NCI-H187 treated with DMSO at 0.1 percent for 48 hours (cell line): Measurements from ENCODE around the gene RBMS2.
"Not testable (repeated sequence)": the region's sequence is repeated elsewhere in the genome, so short reads cannot be mapped to it uniquely, and the experiment has no call there.

Source experiments
- DNase-seq: peaks from one replicate; lab custom pipeline; 2025; lab: John Stamatoyannopoulos, UW

Gene RBMS2, protein sequence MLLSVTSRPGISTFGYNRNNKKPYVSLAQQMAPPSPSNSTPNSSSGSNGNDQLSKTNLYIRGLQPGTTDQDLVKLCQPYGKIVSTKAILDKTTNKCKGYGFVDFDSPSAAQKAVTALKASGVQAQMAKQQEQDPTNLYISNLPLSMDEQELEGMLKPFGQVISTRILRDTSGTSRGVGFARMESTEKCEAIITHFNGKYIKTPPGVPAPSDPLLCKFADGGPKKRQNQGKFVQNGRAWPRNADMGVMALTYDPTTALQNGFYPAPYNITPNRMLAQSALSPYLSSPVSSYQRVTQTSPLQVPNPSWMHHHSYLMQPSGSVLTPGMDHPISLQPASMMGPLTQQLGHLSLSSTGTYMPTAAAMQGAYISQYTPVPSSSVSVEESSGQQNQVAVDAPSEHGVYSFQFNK

GRCh38 chr12:56521590-56522371 is at the start of gene RBMS2:
RBMS2 (plus strand) TSS chr12:56521820; CDS start chr12:56522024, 204 bp downstream.
- DNase-seq: peak; percentile 50

DNA sequence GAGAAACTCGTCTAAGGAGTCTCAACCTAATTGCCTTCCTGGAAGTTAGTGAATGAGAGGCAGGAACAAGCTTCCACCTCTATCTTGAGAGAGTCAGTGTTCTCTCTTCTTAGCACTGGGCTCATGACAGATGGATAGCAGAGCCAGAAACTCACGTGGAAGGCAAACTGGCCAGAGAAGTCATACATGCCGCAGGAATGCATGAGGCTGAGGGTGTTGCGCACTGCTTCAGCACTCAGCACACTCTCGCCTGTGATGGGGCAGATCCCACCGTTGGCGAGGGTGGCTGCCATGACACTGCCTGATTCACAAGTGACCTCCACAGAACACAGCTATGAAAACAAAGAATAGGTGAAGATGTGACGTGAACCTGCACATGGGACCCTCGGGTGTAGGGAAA is 47.2 kb upstream of the RBMS2 start:
- DNase-seq: no peak

GRCh38 chr12:56476143-56476542 is 45.5 kb upstream of the RBMS2 start:
- no peak for DNase-seq

- DNase-seq: no peak
These were observed 44.6 kb upstream of the RBMS2 start for GRCh38 chr12:56476972-56477432.

GRCh38 chr12:56477521-56478225 is 43.9 kb upstream of the RBMS2 start:
- DNase-seq: no peak

- DNase-seq: no peak
These were observed 42.0 kb upstream of the RBMS2 start for GRCh38 chr12:56479625-56480024.

- no peak for DNase-seq
These were observed 37.1 kb upstream of the RBMS2 start for GRCh38 chr12:56484566-56484965.

GRCh38 chr12:56486694-56487093 is 34.9 kb upstream of the RBMS2 start:
- no peak for DNase-seq

GRCh38 chr12:56487448-56488040 is 34.1 kb upstream of the RBMS2 start:
- DNase-seq: no peak

GRCh38 chr12:56488041-56488955 is 33.3 kb upstream of the RBMS2 start, which contains the start of gene GLS2:
GLS2 (minus strand) TSS chr12:56488161; CDS start chr12:56488118, 43 bp downstream.
- peak; percentile 89 for DNase-seq

DNA sequence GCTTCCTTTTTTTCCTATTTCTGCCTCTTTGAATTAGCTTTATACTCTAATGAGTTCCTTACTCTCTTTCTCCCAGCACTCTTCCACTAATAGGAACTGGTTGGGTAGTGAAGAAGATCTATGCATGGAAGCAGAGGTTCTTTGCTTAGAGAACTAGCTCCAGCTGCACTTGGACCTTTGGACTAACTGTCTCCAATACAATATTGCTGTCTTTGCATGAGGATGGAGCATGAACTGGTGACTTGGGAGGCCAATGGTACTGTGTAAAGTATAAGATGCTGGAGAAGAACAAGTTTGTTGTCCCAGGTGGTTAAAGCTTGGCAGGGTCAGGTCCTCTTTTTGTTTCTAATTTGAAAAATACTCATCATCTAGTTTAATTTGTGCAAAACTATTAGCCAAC is 31.3 kb upstream of the RBMS2 start:
- no peak for DNase-seq

- DNase-seq: not testable (repeated sequence)
These were observed 28.1 kb upstream of the RBMS2 start for GRCh38 chr12:56493409-56494105.

DNA sequence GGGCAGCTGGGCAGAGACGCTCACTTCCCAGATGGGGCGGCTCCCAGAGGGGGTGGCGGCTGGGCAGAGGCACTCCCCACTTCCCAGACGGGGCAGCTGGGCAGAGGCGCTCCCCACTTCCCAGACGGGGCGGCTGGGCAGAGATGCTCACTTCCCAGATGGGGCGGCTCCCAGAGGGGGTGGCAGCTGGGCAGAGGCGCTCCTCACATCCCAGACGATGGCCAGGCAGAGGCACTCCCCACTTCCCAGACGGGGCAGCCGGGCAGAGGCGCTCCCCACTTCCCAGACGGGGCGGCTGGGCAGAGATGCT is 27.6 kb upstream of the RBMS2 start:
- not testable (repeated sequence) for DNase-seq

GRCh38 chr12:56494481-56494880 is 27.1 kb upstream of the RBMS2 start:
- not testable (repeated sequence) for DNase-seq

GRCh38 chr12:56496704-56497103 is 24.9 kb upstream of the RBMS2 start:
- not testable (repeated sequence) for DNase-seq

DNA sequence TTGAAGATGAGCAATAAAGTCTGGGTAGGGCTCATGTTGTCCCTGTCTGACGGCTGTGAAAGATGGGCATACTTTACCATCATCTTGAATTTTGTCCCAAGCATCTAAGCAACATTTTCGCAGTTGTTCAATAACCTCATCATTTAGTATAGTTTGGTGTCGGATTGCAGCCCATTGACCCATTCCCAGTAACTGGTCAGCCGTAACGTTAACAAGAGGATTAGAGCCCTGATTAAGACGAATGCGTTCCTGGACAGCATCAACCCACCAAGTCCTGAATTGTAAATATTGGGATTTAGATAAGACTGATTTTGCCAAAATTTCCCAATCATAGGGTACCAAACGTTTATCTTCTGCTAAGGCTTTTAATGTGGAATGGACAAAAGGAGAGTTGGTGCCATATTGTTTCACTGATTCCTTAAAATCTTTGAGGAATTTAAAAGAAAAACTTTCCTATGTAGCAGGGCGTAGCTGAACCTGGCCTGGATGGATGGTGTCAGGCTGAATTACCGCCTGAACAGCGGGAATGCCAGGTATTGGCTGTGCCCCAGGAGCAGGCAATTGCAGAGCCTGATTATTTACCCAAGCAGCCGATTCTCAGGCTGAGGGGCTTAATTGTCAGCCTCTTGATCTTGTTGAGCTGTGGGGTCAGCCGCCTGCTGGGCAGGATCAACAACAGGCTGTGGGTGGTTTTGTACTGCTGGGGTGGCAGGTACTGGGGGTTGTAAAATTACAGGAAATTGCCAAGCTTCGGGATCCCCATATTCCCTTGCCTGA is 23.3 kb upstream of the RBMS2 start:
- DNase-seq: not testable (repeated sequence)

DNA sequence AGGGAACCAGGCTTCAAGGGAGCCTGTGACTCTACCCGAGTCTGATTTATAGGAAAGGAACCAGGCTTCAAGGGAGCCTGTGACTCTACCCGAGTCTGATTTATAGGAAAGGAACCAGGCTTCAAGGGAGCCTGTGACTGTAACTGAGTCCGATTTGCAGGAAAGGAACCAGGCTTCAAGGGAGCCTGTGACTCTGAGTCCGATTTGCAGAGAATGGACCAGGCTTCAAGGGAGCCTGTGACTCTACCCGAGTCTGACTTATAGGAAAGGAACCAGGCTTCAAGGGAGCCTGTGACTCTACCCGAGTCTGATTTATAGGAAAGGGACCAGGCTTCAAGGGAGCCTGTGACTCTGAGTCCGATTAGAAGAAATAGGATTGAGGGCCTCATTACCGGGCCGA is 22.2 kb upstream of the RBMS2 start:
- DNase-seq: not testable (repeated sequence)

DNA sequence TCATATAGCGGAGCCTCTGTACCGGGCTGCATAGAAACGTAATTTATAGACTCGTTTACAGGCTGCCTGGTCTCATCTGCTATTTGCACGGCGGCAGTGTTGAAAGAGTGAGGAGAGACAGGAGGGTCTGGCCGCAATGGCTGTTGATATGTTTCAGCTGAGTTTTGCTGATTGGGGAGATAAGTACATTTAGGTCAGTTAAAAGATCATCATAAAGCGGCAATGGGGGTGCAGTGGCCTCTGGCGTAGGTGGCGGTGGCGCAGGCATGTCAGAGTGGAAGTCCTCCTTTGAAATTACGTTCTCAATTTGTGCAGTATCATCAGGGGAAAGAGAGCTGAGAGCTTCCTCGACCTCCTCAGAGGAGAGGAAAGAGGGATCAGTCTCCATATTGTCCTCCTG is 21.7 kb upstream of the RBMS2 start:
- DNase-seq: not testable (repeated sequence)

- no peak for DNase-seq
These were observed 10.8 kb upstream of the RBMS2 start for GRCh38 chr12:56510786-56511185.

DNA sequence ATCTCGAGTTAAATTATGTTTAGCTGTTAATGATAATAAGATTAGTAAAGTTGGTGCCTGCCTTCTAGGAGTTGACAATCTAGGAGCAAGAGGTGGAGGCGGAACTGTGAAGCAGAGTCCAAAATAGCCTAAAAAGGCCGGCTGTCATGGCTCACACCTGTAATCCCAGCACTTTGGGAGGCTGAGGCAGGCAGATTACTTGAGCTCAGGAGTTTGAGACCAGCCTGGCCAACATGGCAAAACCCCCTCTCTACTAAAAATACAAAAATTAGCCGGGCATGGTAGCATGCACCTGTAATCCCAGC is 7.7 kb upstream of the RBMS2 start:
- not testable (repeated sequence) for DNase-seq
